ENCODE results near the gene CYP1A1. TPM values are rescaled to one million over a fixed set of nuclear protein-coding genes. Genes with fewer than 3 reads are reported as not detected.
A peak's percentile ranks its signal among the peaks of the same experiment; 100 is the strongest.

CYP1A1 gene
- total and polyA plus RNA-seq, 9 of the 15 experiments (the other 6 are each of a cell fraction or from before 2014, with no cell fraction given) = 0.04 to 0.13 (median 0.05) TPM; not detected in 5

DNA sequence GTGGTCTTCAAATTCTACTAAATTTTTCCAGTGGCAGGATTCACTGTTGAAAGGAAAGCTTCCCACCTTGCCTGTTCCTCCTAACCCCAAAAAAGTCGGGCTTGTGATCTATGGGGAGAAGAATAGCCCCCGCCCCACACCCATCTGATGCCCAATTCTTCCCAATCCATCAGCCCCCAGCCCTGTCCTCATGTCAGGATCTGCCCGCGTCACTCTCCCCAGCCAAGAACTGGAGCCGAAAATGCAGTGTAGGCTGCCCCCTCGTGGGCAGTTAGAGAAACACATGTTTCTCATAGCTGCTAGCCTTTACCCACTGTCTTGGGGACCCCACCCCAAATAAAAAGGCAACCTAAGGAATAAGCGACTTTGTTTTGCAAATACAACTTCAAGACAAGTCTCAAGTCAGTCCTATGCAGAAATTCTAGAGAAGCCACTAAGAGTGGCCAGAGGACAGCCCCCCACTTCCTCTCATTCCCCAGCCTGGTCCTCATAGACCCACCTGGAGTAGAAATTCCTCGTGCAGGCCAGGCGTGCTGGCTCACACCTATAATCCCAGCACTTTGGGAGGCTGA lies 43.5 kb upstream of the CYP1A1 start (continued):
- TF ChIP-seq SMC3 (conservative IDR thresholded peaks at IDR 0.05; ENCODE audit: insufficient read depth, low read depth, low read length) (peak; percentile 88), GATAD2B (IDR thresholded peaks at IDR 0.05; ENCODE audit: borderline replicate concordance) (no peak), STAG1 (CRISPR knock-in tag; IDR thresholded peaks at IDR 0.05; ENCODE audit: borderline replicate concordance) (peak; percentile 91), L3MBTL2 (IDR thresholded peaks at IDR 0.05) (0 out of 2 replicates have a peak, but pooled peaks have one; percentile 21)
- TF ChIP-seq, protein P1, sequence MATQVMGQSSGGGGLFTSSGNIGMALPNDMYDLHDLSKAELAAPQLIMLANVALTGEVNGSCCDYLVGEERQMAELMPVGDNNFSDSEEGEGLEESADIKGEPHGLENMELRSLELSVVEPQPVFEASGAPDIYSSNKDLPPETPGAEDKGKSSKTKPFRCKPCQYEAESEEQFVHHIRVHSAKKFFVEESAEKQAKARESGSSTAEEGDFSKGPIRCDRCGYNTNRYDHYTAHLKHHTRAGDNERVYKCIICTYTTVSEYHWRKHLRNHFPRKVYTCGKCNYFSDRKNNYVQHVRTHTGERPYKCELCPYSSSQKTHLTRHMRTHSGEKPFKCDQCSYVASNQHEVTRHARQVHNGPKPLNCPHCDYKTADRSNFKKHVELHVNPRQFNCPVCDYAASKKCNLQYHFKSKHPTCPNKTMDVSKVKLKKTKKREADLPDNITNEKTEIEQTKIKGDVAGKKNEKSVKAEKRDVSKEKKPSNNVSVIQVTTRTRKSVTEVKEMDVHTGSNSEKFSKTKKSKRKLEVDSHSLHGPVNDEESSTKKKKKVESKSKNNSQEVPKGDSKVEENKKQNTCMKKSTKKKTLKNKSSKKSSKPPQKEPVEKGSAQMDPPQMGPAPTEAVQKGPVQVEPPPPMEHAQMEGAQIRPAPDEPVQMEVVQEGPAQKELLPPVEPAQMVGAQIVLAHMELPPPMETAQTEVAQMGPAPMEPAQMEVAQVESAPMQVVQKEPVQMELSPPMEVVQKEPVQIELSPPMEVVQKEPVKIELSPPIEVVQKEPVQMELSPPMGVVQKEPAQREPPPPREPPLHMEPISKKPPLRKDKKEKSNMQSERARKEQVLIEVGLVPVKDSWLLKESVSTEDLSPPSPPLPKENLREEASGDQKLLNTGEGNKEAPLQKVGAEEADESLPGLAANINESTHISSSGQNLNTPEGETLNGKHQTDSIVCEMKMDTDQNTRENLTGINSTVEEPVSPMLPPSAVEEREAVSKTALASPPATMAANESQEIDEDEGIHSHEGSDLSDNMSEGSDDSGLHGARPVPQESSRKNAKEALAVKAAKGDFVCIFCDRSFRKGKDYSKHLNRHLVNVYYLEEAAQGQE (IDR thresholded peaks at IDR 0.05; ENCODE audit: borderline replicate concordance) = peak; percentile 85
- TF ChIP-seq, protein P1 (CRISPR knock-in tag; IDR thresholded peaks at IDR 0.05; ENCODE audit: low read depth) = no peak
